Pancreas (tissue), 10 donors: ENCODE results near the gene ADCY5. TPM values are rescaled to one million over a fixed set of nuclear protein-coding genes. Genes with fewer than 3 reads are reported as not detected.
A peak's percentile ranks its signal among the peaks of the same experiment; 100 is the strongest.

ENCODE experiments used
- ATAC-seq, 4 donors: fragments of 200-7000 bp; cut with Tn5 transposase; one replicate each; pipeline versions ENCODE4 v1.8.0 to v1.9.1; 2020; ENCODE audit warnings: mild to moderate bottlenecking in 4 of 4, moderate library complexity in 4 of 4
- DNase-seq, 6 donors: peaks; one replicate each; pipeline ENCODE4 v3.0.0-alpha.2; 2020
- FAIRE-seq: peaks from 2 replicates; lab custom pipeline; 2012; peaks lifted over from hg19 to GRCh38; lab: Jason Lieb, UNC
- H3K27ac ChIP-seq, 4 donors: fragments of 200-600 bp; sonication (generic); 1 replicate in 3 of 4; 2 replicates in 1 of 4; pipeline versions ENCODE4 v1.5.0 to v1.8.0; 2020
- H3K27me3 ChIP-seq, 4 donors: fragments of 200-600 bp; one replicate each; pipeline ENCODE4 v1.8.0; 2021
- H3K36me3 ChIP-seq, 3 donors: fragments of 200-600 bp; sonication (generic) in 1 of 3; one replicate each; pipeline versions ENCODE4 v1.5.0 to v1.8.0; 2020 to 2021
- H3K4me1 ChIP-seq, 3 donors: fragments of 200-600 bp; one replicate each; pipeline ENCODE4 v1.8.0; 2021
- H3K4me3 ChIP-seq, 4 donors: fragments of 200-600 bp; sonication (generic) in 2 of 4; one replicate each; pipeline versions ENCODE4 v1.5.0 to v1.8.0; 2020 to 2021
- H3K9me3 ChIP-seq, 4 donors: fragments of 200-600 bp; one replicate each; pipeline ENCODE4 v1.8.0; 2021
- CTCF ChIP-seq, 4 donors: fragments of 200-600 bp; sonication (generic) in 3 of 4; IDR thresholded peaks; one replicate each; pipeline versions ENCODE4 v1.5.0 to v1.8.0; 2021; ENCODE audit warnings: antibody characterized with exemption in 4 of 4
- WGBS, 2 donors: extraction: QIAGEN DNeasy Blood & Tissue Kit; methylation state at CpG; one replicate each; pipeline ENCODE4 v1.1.7; 2013; 5-methylcytosine and 5-hydroxymethylcytosine counted together
- intact Hi-C, 3 donors: fragments of 100-400 bp; cut with DNase I; formaldehyde crosslinking; loops; one replicate each; pipeline versions ENCODE4 v1.11.1 to v1.14.2; 2022
- polyA plus RNA-seq, 2 donors: library from polyadenylated mRNA; stranded (reverse); fragments of 200-250 nt; gene quantifications; one replicate each; pipeline ENCODE4 v1.2.3, GENCODE V29; 2013
- total RNA-seq, 6 donors: library from RNA; stranded (reverse); fragmentation: NEBNext Ultra II Directional in 4 of 6; extraction: Animal tissue kit (Norgen Biotek cat#: 25700) in 4 of 6; gene quantifications; one replicate each; pipeline versions ENCODE4 v1.2.1 to v1.2.4, GENCODE V29; 2021 to 2023
- donor health status: healthy with polysubstance abuse.
- donor health status: DM: no; HTN: no; CAD: no; lungs with moderate emphysema.
- donor health status: DM: no; HTN: no; CAD: no.
- donor health status: control.
- donor health status: control.
- donor health status: Bipolar disorder and iron deficiency.
- donor health status: DM: yes; HTN: yes; CAD: no.
- donor health status: DM: no; HTN: no; CAD: no.
- donor health status: DM: no; HTN: no; CAD: no.
- donor health status: DM: yes; HTN: yes; CAD: no.

The ADCY5 gene
- total and polyA plus RNA-seq, 8 donors = 6.0 to 13.4 (median 9.6) TPM

- H3K27me3 ChIP-seq = no peaks in the 10 kb centered on the region
- H3K36me3 ChIP-seq = no peaks in the 10 kb centered on the region
- TF ChIP-seq CTCF (IDR thresholded peaks at IDR 0.05) = no peak
- H3K27ac ChIP-seq = no peak overlapping the region
- H3K4me3 ChIP-seq = no peak overlapping the region
- no peaks in the 10 kb centered on the region for H3K9me3 ChIP-seq
- WGBS, 2 donors = 60 to 64% methylated on average over 6 of the region's 6 CpGs
- no peaks in the 10 kb centered on the region for H3K4me1 ChIP-seq
- no peak for DNase-seq
- intact Hi-C loops = no loop called here
- no peak for ATAC-seq
- FAIRE-seq = no peak
These were observed 76.8 kb downstream of the ADCY5 start for GRCh38 chr3:123371859-123372685.

GRCh38 chr3:123371426-123371825 is 77.5 kb downstream of the ADCY5 start:
- WGBS, 2 donors = 71 to 75% methylated on average over 10 of the region's 10 CpGs
- H3K36me3 ChIP-seq = no peaks in the 10 kb centered on the region
- ATAC-seq (no peak), FAIRE-seq (no peak), DNase-seq (no peak)
- H3K4me3 ChIP-seq = no peak overlapping the region
- TF ChIP-seq CTCF (IDR thresholded peaks at IDR 0.05) = no peak
- intact Hi-C loops = no loop called here
- H3K9me3 ChIP-seq = no peaks in the 10 kb centered on the region
- H3K4me1 ChIP-seq = no peaks in the 10 kb centered on the region
- no peak overlapping the region for H3K27ac ChIP-seq
- H3K27me3 ChIP-seq = no peaks in the 10 kb centered on the region

GRCh38 chr3:123370819-123371218 is 78.1 kb downstream of the ADCY5 start:
- Histone ChIP-seq H3K4me1 (no peaks in the 10 kb centered on the region), H3K27ac (no peak overlapping the region), H3K36me3 (no peaks in the 10 kb centered on the region), H3K27me3 (no peaks in the 10 kb centered on the region), H3K4me3 (no peak overlapping the region), H3K9me3 (no peaks in the 10 kb centered on the region)
- intact Hi-C loops = no loop called here
- FAIRE-seq = no peak
- no peak for ATAC-seq
- TF ChIP-seq CTCF (IDR thresholded peaks at IDR 0.05) = no peak
- 64% methylated on average over 7 of the region's 7 CpGs for whole genome bisulfite sequencing, 2 donors
- no peak for DNase-seq

GRCh38 chr3:123369085-123369484 is 79.8 kb downstream of the ADCY5 start:
- intact Hi-C loops = no loop called here

More at GRCh38 chr3:123369085-123369484, 79.8 kb downstream of the ADCY5 start:
- Histone ChIP-seq H3K4me1 (no peaks in the 10 kb centered on the region), H3K27me3 (no peaks in the 10 kb centered on the region), H3K27ac (peak overlapping the region in 1 of 4 donors; percentile 12), H3K36me3 (no peaks in the 10 kb centered on the region), H3K9me3 (no peaks in the 10 kb centered on the region), H3K4me3 (no peak overlapping the region)
- TF ChIP-seq CTCF (IDR thresholded peaks at IDR 0.05) = no peak
- 97 to 100% methylated on average over 3 of the region's 3 CpGs for WGBS, 2 donors
- ATAC-seq (no peak), DNase-seq (no peak), FAIRE-seq (no peak)
